ENCODE data around the gene METTL27. TPM values are rescaled to one million over a fixed set of nuclear protein-coding genes. Genes with fewer than 3 reads are reported as not detected.
"Not testable (repeated sequence)": the region's sequence is repeated elsewhere in the genome, so short reads cannot be mapped to it uniquely, and the experiment has no call there.

Gene METTL27
- total RNA-seq, 2 donors from 2014 or later = 0.90 to 5.1 TPM

- intact Hi-C loops (cut with DNase I) = loop anchor here in 1 of 2 donors (5.0 kb wide), 1 partner anchor 156 kb away; the partner anchor contains the start of gene ELN
- DNase-seq (ENCODE audit: low spot score) = no peak
Measured at GRCh38 chr7:73871163-73872011, 29.1 kb upstream of the METTL27 start.

GRCh38 chr7:73870041-73870492 is 27.8 kb upstream of the METTL27 start:
- no peak for DNase-seq (ENCODE audit: low spot score)
- intact Hi-C loops (cut with DNase I) = loop anchor here in 1 of 2 donors (5.0 kb wide), 1 partner anchor 157 kb away; the partner anchor contains the start of gene ELN

- DNase-seq (ENCODE audit: low spot score) = no peak
- intact Hi-C loops (cut with DNase I) = loop anchor here (5.0 to 10.0 kb wide), 4 partner anchors 158 to 533 kb away; partner anchors contain the start of gene ELN (in 1 of the 2)
Measured at GRCh38 chr7:73869011-73869798, 26.9 kb upstream of the METTL27 start.

GRCh38 chr7:73866446-73866767 is 24.1 kb upstream of the METTL27 start:
- DNase-seq (ENCODE audit: low spot score) = no peak
- intact Hi-C loops (cut with DNase I) = loop anchor here (5.0 to 10.0 kb wide), 4 partner anchors 161 to 536 kb away; partner anchors contain the start of gene ELN (in 1 of the 2)

- no peak for DNase-seq (ENCODE audit: low spot score)
- intact Hi-C loops (cut with DNase I) = loop anchor here (5.0 to 10.0 kb wide), 4 partner anchors 161 to 536 kb away; partner anchors contain the start of gene ELN (in 1 of the 2)
Measured at GRCh38 chr7:73865738-73866445, 23.6 kb upstream of the METTL27 start.

- DNase-seq (ENCODE audit: low spot score) = no peak
- intact Hi-C loops (cut with DNase I) = loop anchor here (5.0 to 10.0 kb wide), 4 partner anchors 162 to 537 kb away; partner anchors contain the start of gene ELN (in 1 of the 2)
Measured at GRCh38 chr7:73864981-73865711, 22.8 kb upstream of the METTL27 start.

- intact Hi-C loops (cut with DNase I) = loop anchor here (10.0 kb wide), 2 partner anchors 343 to 533 kb away; no protein-coding TSS in a partner anchor
- no peak for DNase-seq (ENCODE audit: low spot score)
Measured at GRCh38 chr7:73861305-73861704, 19.0 kb upstream of the METTL27 start.

GRCh38 chr7:73860859-73861258 is 18.5 kb upstream of the METTL27 start, which contains the start of gene TMEM270:
TMEM270 (plus strand) TSS chr7:73861159; CDS start chr7:73861195, 36 bp downstream.
- intact Hi-C loops (cut with DNase I) = loop anchor here (10.0 kb wide), 2 partner anchors 344 to 534 kb away; no protein-coding TSS in a partner anchor
- DNase-seq (ENCODE audit: low spot score) = no peak

- DNase-seq (ENCODE audit: low spot score) = no peak
- intact Hi-C loops (cut with DNase I) = loop anchor here in 1 of 2 donors (5.0 kb wide), 1 partner anchor 47 kb away; no protein-coding TSS in a partner anchor
Measured at GRCh38 chr7:73858807-73859206, 16.5 kb upstream of the METTL27 start.

- DNase-seq (ENCODE audit: low spot score) = no peak
- intact Hi-C loops (cut with DNase I) = loop anchor here in 1 of 2 donors (5.0 kb wide), 1 partner anchor 45 kb away; no protein-coding TSS in a partner anchor
Measured at GRCh38 chr7:73856941-73857340, 14.6 kb upstream of the METTL27 start.

GRCh38 chr7:73852500-73852899 is 10.2 kb upstream of the METTL27 start:
- intact Hi-C loops (cut with DNase I) = loop anchor here in 1 of 2 donors (5.0 kb wide), 1 partner anchor 35 kb away; no protein-coding TSS in a partner anchor
- no peak for DNase-seq (ENCODE audit: low spot score)

GRCh38 chr7:73851410-73852338 is 9.4 kb upstream of the METTL27 start:
- intact Hi-C loops (cut with DNase I) = loop anchor here in 1 of 2 donors (5.0 kb wide), 1 partner anchor 34 kb away; no protein-coding TSS in a partner anchor
- DNase-seq (ENCODE audit: low spot score) = no peak

GRCh38 chr7:73850781-73851207 is 8.5 kb upstream of the METTL27 start:
- intact Hi-C loops (cut with DNase I) = loop anchor here in 1 of 2 donors (5.0 kb wide), 1 partner anchor 33 kb away; no protein-coding TSS in a partner anchor
- no peak for DNase-seq (ENCODE audit: low spot score)

GRCh38 chr7:73847941-73848723 is 5.8 kb upstream of the METTL27 start:
- intact Hi-C loops (cut with DNase I) = no loop called here
- no peak for DNase-seq (ENCODE audit: low spot score)

GRCh38 chr7:73845701-73846195 is 3.4 kb upstream of the METTL27 start:
- DNase-seq (ENCODE audit: low spot score) = peak; percentile 67
- intact Hi-C loops (cut with DNase I) = not testable (repeated sequence)
